ENCODE data around the gene UNC13B.
"Not testable (repeated sequence)": the region's sequence is repeated elsewhere in the genome, so short reads cannot be mapped to it uniquely, and the experiment has no call there.

Gene UNC13B

DNA sequence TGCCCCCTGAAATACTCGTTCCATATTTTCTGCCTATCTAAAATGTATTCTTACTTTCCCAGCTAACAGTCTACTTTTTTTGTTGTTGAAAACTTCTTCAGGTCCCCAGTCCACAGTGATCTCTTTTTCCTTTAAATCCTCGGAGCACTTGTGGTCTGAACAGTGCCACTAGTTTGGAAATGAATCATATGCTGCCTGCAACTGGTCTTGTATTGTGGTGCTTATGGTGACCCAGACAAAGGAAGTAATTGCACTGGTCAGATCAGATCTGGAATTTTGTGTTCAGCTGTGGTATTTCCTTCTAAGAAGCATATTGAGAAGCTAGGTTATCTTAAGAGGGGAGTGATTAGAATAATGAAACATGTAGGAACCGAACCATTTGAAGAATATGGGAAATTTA, 2.9 kb downstream of the UNC13B start:
- no peak for FAIRE-seq

DNA sequence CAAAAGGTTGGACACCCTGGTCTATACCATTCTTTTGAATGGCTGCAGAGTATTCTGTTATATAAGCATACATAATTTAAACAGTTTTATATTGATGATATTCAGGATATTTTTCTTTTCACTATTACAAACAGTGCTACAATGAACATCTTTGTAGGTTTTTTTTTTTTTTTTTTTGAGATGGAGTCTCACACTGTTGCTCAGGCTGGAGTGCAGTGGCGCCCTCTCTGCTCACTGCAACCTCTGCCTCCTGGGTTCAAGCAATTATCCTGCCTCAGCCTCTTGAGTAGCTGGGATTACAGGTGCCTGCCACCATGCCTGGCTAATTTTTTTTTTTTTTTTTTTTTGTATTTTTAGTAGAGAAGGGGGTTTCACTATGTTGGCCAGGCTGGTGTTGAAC, 5.6 kb downstream of the UNC13B start:
- FAIRE-seq, result not testable (repeated sequence)

DNA sequence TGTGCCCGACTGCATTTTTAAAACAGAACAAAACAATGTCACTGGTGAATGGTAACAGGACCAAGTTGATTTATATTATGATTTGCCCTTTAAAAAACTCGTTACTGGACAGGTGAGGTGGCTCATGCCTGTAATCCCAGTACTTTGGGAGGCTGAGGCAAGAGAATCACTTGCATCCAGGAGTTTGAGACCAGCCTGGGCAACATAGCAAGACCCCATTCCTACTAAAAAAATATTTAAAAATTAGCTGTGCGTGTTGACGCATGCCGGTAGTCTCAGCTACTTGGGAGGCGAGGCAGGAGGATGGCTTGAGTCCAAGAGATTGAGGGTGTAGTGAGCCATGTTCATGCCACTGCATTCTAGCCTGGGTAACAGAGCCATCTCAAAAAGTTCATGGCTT, 7.2 kb downstream of the UNC13B start:
- FAIRE-seq, result no peak

DNA sequence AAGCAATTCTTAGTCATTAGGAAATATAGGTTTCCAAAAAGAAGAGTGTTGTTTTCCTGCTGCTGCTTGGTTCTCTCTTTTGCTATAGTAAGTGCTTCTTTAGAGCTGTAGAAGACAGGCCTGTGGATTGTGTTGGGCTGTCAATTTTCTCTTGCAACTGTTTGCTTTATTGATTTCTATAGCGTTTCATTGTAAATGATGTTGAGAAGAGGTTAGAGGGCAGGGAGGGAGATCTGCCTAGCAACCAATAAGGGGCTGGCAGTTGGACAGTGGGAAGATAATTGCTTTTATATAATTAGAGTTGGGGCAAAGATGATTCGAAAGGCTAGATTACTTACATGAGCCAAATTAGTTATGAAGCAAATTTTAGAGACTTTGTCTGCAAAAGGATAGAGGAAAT, 11.1 kb downstream of the UNC13B start:
- FAIRE-seq, result no peak

DNA sequence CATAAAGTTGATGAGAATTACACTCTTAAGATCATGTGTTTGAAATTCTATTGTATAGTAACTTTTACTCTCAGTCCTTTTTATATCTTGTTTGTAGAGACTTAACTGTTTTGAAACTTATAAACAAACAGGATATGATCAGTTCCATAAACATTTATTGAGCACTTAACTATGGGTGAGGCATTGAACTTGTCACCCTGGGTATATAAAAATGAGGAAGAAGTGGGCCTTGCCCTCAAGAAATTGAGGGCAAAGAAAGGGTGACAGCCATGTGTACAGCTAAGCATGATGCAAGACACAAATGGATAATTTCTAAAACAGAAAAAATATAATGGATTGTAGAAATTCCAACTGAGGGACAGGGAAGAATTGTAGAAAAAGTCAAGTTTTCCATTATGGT, 15.7 kb downstream of the UNC13B start:
- no peak for FAIRE-seq

DNA sequence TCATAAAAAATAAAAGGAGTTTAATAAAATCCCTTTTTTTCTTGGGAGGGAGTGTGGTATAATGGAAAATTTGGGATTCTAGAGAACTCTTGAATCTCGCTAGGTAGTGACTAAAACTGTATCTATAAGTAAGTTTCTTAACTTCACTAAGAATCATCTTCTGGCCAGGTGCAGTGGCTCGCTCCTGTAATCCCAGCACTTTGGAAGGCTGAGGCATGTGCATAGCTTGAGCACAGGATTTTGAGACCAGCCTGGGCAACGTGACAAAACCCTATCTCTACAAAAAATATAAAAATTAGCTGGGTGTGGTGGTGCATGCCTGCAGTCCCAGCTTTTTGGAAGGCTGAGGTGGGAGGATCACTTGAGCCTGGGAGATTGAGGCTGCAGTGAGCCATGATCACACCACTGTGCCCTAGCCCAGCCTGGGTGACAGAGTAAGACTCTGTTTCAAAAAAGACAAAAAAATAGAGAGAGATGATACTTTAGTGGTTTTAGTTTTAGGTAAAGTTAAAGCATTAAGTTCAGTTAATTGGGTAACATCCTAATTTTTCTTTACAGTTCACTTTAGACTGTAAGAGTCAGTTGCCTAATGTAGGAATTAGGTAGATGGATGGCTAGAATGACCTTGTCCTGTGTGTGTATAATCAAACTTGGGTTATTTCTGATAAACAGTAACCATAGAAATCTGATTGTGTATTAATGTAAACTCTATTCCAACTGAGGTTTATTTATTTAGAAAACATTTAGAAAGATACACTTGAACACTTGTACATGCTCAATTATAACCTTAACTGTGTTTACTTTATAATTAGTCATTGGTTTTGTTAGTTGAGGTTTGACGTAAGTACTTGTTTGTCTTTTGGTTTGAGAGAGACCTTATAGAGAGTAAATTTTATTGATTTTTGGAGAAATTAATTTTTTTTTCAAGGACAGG, 17.8 kb downstream of the UNC13B start:
- peak; percentile 99 for FAIRE-seq

DNA sequence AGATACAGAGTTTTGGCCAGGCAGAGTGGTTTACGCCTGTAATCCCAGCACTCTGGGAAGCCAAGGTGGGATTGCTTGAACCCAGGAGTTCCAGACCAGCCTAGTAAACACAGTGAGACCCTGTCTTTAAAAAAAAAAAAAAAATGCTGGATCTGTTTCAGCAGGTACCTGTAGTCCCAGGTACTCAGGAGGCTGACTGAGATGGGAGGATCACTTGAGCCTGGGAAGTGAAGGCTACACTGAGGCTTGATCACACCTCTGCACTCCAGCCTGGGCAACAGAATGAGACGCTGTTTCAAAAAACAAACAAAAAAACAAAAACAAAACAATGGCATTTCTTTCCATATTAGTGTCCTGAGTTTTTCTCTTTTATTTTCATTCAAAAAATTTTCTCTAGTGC, 19.0 kb downstream of the UNC13B start:
- FAIRE-seq, result no peak

DNA sequence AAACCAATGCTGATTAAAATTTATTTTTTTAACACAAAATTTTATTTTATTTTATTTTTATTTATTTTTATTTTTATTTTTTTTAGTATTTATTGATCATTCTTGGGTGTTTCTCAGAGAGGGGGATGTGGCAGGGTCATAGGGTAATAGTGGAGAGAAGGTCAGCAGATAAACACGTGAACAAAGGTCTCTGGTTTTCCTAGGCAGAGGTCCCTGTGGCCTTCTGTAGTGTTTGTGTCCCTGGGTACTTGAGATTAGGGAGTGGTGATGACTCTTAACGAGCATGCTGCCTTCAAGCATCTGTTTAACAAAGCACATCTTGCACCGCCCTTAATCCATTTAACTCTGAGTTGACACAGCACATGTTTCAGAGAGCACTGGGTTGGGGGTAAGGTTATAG, 20.6 kb downstream of the UNC13B start:
- not testable (repeated sequence) for FAIRE-seq

DNA sequence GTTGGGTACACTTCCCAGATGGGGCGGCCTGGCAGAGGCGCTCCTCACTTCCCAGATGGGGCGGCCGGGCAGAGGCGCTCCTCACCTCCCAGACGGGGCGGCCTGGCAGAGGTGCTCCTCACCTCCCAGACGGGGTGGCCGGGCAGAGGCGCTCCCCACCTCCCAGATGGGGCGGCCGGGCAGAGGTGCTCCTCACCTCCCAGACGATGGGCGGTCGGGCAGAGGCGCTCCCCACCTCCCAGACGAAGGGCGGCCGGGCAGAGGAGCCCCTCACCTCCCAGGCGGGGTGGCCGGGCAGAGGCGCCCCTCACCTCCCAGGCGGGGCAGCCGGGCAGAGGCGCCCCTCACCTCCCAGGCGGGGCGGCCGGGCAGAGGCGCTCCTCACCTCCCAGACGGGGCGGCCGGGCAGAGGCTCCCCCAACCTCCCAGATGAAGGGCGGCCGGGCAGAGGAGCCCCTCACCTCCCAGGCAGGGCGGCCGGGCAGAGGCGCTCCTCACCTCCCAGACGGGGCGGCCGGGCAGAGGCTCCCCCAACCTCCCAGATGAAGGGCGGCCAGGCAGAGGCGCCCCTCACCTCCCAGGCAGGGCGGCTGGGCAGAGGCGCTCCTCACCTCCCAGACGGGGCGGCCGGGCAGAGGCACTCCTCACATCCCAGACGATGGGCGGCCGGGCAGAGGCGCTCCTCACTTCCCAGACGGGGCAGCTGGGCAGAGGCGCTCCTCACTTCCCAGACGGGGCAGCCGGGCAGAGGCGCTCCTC, 21.4 kb downstream of the UNC13B start:
- not testable (repeated sequence) for FAIRE-seq

DNA sequence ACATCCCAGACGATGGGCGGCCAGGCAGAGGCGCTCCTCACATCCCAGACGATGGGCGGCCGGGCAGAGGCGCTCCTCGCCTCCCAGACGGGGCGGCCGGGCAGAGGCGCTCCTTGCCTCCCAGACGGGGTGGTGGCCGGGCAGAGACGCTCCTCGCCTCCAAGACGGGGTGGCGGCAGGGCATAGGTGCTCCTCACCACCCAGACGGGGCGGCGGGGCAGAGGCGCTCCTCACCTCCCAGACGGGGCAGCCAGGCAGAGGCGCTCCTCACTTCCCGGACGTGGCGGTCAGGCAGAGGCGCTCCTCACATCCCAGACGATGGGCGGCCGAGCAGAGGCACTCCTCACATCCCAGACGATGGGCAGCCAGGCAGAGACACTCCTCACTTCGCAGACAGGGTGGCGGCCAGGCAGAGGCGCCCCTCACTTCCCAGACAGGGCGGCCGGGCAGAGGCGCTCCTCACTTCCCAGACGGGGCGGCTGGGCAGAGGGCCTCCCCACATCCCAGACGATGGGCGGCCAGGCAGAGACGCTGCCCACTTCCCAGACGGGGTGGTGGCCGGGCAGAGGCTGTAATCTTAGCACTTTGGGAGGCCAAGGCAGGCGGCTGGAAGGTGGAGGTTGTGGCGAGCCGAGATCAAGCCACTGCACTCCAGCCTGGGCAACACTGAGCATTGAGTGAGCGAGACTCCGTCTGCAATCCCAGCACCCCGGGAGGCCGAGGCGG, 22.1 kb downstream of the UNC13B start:
- FAIRE-seq, result not testable (repeated sequence)

DNA sequence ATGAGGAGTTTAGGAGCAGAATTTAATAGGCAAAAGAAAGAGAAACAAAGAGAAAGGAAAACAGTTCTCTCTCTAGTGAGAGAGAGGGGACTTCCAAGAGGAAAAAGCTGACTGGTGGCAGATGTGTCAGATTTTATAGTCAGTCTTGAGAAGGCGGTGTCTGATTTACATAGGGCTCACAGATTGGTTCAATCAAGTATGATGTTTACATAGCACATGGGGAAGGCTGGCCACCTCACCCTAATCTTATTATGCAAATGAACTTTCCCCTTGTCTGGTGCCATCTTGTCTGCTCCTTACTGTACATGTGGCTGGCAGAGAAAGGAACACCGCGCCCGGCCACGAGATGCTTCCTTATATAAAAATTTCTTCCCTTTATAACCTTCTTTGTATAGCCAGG, 24.7 kb downstream of the UNC13B start:
- FAIRE-seq, result no peak

DNA sequence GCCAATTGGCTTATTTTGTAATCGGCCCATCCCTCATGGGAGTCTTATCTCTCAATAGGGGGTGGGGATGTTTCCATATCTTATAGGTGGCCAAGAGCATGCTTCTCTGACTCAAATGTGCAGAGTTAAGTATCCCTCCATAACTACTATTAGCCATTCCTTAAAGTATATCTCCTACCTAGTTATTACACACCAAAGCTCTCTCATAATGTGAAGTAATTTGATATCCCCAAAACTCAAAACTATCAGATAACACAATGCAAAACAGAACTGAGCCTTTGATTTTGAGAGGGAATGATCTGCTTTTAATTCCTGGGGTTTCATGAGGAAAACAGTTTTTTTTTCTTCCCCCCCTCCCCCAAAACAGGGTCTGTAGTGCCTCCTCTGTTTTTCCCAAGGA, 28.4 kb downstream of the UNC13B start:
- FAIRE-seq, result no peak

DNA sequence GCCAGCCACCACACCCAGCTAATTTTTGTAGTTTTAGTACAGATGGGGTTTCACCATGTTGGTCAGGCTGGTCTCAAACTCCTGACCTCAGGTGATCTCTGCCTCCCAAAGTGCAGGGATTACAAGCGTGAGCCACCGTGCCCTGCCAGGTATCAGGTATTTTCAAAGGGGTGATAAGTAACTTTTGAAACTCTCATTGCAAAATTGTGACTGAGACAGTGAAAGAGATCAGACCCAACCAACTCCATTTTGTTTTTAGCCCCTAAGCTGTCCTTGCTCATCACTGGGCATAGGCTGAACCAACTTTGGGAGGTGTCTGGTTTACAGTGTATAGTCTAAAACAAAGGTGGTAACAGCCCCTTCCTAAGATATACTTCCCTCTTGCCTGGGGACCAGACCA, 29.3 kb downstream of the UNC13B start:
- FAIRE-seq, result no peak

DNA sequence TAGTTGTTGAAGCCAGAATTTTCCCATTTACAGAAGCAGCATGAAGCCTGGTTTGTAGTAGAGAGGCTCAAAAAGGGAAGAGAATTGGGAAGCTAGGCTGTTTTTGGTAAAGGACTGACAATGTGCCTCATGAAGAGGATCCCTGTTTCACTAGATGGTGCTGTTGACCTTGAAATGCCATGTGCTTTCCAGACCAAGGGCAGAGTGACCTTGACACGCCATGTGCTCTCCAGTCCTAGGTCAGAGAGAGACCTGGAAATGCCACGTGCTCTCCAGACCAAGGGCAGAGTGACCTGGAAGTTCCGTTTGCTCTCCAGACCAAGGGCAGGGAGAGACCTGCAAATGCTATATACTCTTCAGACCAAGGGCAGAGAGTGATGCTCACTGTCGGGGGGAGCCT, 32.0 kb downstream of the UNC13B start:
- FAIRE-seq, result no peak

DNA sequence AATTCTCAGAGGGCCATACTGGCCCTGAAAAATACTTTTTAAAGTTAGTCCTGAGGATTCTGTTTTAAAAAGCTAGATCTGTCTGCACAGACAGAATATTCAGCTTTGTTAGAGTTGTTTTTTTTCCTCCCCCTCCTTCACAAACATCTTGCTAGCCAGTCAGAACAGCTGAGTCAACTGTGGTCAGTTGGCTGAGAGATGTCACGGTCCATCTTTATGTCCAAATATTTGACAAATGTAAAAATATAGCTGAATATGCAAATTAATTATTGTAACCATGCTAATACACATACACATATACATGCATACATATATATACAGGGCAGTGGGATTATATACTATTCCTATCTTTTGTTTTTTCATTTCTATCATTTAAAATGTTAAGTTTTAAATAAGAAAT, 33.9 kb downstream of the UNC13B start:
- FAIRE-seq, result no peak

DNA sequence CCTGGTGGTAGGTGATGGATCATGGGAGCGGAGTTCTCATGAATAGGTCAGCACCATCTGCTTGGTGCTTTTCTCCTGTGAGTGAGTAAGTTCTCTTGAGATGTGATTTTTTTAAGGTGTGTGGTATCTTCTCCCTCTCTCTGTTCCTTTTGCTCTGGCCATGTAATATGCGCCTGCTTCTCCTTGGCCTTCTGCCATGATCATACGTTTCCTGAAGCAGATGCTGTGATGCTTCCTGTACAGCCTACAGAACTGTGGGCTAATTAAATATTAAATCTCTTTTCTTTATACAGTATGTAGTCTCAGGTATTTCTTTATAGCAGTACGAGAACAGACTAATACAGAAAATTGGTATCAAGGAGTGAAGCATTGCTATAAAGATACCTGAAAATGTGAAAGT, 36.4 kb downstream of the UNC13B start:
- FAIRE-seq, result no peak

DNA sequence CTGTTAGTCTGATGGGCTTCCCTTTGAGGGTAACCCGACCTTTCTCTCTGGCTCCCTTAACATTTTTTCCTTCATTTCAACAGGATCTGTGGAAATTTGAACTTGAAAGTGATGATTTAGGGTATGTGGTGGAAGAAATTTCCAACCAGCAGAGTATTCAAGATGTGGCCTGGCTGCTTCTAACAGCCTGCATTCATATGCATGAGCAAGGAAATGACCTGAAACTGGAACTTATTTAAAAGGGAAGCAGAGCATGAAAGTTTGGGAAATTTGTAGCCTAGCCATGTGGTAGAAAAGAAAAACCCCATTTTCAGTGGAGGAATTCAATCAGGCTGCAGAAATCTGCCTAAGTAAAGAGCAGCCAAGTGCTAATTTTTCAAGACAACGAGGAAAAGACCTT, 41.7 kb downstream of the UNC13B start:
- FAIRE-seq, result no peak

DNA sequence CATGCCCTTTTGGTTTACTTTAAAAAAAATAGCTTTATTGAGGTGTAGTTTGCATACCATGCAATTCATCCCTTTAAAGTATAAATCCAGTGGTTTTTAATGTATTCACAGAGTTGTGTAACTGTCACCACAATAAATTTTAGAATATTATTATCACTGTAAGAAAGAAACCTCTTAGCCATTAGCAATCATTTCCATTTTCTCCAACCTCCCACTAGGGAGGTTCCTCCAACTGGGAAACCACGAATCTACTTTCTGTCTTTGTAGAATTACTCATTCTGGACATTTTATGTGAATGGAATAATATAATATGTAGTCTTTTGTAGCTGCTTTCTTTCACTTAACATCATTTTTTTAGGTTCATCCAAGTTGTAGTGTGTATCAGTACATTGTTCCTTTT, 43.5 kb downstream of the UNC13B start:
- no peak for FAIRE-seq

DNA sequence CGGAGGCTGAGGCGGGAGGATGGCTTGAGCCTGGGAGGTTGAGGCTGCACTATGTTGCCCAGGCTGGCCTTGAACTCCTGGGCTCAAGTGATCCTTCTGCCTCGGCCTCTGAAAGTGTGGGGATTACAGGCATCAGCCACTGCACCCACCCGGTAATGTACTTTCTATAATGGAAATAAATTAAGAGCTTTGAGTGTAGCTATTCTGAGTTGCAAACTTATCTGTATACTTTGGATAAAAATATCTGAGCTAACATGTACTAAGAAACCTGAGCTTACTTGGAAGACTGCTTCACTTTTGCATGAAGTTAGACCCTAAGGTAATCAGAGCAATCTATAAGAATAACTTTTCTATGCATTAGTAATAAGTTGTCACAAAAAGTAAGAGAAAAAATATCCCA, 50.0 kb downstream of the UNC13B start:
- no peak for FAIRE-seq

DNA sequence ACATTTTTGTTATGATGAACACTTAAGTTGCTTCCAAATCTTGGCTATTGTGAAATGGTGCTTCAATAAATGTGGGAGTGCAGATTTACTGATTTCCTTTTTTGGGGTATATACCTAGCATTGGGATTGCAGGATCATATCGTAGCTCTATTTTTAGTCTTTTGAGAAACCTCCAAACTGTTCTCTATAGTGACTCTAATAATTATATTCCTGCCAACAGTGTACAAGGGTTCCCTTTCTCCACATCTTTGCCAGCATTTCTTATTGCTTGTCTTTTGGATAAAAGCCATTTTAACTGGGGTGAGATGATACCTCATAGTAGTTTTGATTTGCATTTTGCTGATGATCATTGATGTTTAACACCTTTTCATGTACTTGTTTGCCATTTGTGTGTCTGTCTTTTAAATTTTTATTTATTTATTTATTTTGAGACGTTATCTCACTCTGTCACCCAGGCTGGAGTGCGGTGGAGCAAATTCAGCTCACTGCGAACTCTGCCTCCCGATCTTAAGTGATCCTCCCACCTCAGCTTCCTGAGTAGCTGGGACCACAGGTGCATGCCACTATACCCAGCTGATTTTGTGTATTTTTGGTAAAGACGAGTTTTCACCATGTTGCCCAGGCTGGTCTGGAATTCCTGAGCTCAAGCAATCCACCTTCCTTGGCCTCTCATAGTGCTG, 59.0 kb downstream of the UNC13B start:
- FAIRE-seq, result no peak

DNA sequence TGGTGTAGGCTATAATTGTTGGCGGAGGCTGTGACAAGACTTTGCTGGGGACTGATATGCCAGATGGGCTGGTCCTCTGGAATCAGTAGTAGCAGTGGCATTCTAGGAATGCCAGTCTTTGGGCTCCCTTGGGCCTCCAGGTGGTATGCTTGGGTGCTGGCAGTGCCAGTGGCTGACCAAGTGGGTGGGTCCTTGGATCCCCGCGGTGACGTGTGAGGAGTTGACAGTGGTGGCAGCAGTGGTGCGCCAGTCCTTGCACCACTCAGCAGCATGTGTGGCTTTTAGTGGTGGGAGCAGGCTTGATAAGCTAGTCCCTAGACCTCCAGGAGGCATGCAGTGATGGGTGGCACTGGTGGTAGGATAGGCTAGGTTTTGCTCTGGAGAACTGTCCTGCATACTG, 63.9 kb downstream of the UNC13B start:
- FAIRE-seq, result no peak

DNA sequence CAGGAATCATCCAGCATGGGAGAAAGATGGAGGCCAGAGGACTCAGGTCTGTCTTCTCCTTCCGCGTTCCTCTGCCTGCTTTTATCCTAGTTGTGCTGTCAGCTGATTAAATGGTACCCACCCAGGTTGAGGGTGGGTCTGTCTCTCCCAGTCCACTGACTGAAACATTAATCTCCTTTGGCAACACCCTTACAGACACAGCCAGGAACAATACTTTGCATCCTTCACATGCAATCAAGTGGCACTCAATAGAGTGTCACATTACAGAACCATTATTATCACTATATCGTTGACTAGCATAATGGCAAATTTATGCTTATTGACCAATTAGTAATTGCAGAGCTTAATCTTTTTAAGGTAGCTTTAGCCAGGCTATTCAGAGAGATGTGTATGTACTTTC, 64.8 kb downstream of the UNC13B start:
- FAIRE-seq, result no peak

DNA sequence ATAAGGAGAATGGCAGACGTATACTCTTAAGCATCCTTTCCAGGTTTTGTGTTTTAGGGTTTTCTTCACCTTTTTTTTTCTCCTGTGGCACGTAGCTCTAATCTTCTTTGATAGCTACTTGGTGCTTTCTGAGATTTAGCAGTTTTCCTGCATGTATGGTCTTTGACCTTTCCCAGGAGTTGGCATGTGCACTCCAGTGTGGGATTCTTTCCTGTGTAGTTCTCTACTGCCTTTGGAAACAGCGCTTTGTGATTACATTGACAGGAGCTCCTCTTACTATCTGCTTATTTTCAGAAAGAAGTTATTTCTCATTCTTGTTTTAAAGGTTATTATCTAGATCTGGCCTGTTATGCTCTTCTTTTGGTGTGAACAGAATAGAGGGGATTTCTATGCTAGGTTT, 65.5 kb downstream of the UNC13B start:
- FAIRE-seq, result no peak

All from islet of Langerhans (tissue), 1 donor.